Calu3 (cell line): Measurements from ENCODE around the gene MINDY4B. TPM values are rescaled to one million over a fixed set of nuclear protein-coding genes. Genes with fewer than 3 reads are reported as not detected.

Experiments used
- BruUV-seq: library from RNA; stranded (reverse); fragments of 400-500 nt; replicated peaks from 2 replicates; lab custom pipeline; 2021; lab: Mats Ljungman, UMichigan
- CTCF ChIA-PET: fragments of 300-600 bp; sonication (Branson Sonifier 250); formaldehyde crosslinking; loops from one replicate; lab custom pipeline; 2022; ENCODE audit warnings: antibody characterized with exemption; lab: Charles Lee
- DNase-seq: peaks from one replicate; pipeline ENCODE4 v3.0.0; 2022
- H3K27ac Mint-ChIP-seq: one replicate; pipeline ENCODE4 v1.8.0; 2022; ENCODE audit warnings: mixed read lengths; ENCODE audit not compliant: unreplicated experiment
- H3K27me3 Mint-ChIP-seq: one replicate; pipeline ENCODE4 v1.8.0; 2022; ENCODE audit warnings: mixed read lengths; ENCODE audit not compliant: unreplicated experiment
- H3K36me3 Mint-ChIP-seq: one replicate; pipeline ENCODE4 v1.8.0; 2022; ENCODE audit warnings: mild to moderate bottlenecking, moderate library complexity, mixed read lengths; ENCODE audit not compliant: insufficient read depth, unreplicated experiment
- H3K4me1 Mint-ChIP-seq: one replicate; pipeline ENCODE4 v1.8.0; 2022; ENCODE audit warnings: mild to moderate bottlenecking, low read depth, mixed read lengths; ENCODE audit not compliant: unreplicated experiment
- H3K4me3 Mint-ChIP-seq: one replicate; pipeline ENCODE4 v1.8.0; 2022; ENCODE audit warnings: mild to moderate bottlenecking, low read depth, moderate library complexity, mixed read lengths; ENCODE audit not compliant: unreplicated experiment
- H3K9me3 Mint-ChIP-seq: one replicate; pipeline ENCODE4 v1.8.0; 2022; ENCODE audit warnings: low read depth, mixed read lengths; ENCODE audit not compliant: unreplicated experiment
- intact Hi-C: fragments of 100-400 bp; cut with micrococcal nuclease; formaldehyde crosslinking; loops from one replicate; pipeline ENCODE4 v1.10.0; 2022; ENCODE audit not compliant: unreplicated experiment
- total RNA-seq: library from RNA; stranded (reverse); gene quantifications from 2 replicates; pipeline ENCODE4 v1.2.3, GENCODE V29; 2022
- TF ChIP-seq, protein P1 (sequence below): fragments of 200-600 bp; IDR thresholded peaks from one replicate; pipeline ENCODE4 v1.8.0; 2022; ENCODE audit warnings: antibody characterized with exemption; ENCODE audit not compliant: unreplicated experiment

Gene MINDY4B
- total RNA-seq, 1 experiment from 2014 or later, result not detected

DNA sequence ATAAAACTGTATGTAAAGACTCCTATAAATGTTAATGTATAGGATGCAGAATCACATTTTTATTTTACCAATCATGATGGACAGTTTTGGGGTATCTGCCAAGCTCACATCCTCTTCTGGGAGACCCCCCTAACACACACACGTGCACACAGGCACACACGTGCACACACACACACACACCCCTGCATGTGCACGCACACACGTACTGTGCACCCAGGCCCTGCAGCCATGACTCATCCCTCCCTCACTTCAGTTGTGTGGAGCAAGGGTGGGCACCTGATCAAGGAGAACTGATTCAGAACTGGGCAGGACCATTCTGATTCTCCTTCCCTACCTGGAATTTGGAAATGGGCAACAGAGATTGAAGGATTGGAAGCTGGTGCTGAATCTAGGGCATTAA is 16.0 kb upstream of the MINDY4B start:
- Mint-ChIP-seq H3K36me3 (no peaks in the 10 kb centered on the region), H3K9me3 (no peaks in the 10 kb centered on the region), H3K27ac (no peak overlapping the region), H3K4me3 (no peak overlapping the region), H3K4me1 (no peaks in the 10 kb centered on the region), H3K27me3 (peaks cover 91% of the 10 kb centered on the region)
- CTCF ChIA-PET, result no interaction called here
- no peak for DNase-seq
- TF ChIP-seq, protein P1, sequence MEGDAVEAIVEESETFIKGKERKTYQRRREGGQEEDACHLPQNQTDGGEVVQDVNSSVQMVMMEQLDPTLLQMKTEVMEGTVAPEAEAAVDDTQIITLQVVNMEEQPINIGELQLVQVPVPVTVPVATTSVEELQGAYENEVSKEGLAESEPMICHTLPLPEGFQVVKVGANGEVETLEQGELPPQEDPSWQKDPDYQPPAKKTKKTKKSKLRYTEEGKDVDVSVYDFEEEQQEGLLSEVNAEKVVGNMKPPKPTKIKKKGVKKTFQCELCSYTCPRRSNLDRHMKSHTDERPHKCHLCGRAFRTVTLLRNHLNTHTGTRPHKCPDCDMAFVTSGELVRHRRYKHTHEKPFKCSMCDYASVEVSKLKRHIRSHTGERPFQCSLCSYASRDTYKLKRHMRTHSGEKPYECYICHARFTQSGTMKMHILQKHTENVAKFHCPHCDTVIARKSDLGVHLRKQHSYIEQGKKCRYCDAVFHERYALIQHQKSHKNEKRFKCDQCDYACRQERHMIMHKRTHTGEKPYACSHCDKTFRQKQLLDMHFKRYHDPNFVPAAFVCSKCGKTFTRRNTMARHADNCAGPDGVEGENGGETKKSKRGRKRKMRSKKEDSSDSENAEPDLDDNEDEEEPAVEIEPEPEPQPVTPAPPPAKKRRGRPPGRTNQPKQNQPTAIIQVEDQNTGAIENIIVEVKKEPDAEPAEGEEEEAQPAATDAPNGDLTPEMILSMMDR, result no peak
- intact Hi-C loops, result no loop called here
- BruUV-seq, result no TSS peak

DNA sequence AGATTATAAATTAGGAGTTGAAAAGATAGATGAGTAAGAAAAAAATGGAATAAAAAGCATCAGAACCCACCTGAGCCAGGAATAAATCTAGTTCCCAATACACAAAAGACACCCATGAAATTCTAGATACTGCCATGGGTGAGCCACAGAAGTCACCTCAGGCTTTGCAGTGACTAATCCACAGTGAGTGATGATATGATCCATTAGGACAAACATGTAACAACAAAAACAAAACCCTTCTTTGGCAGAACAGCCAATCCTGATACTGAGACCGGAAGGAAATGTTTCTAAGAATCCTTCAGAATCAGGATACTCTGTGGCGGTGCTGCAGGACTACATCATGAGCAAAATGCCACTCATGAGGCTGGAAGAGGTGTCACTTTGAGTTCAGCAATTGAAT is 15.0 kb upstream of the MINDY4B start:
- intact Hi-C loops, result no loop called here
- H3K27me3 Mint-ChIP-seq, result peaks cover 90% of the 10 kb centered on the region
- BruUV-seq, result no TSS peak
- no peak overlapping the region for H3K4me3 Mint-ChIP-seq
- H3K4me1 Mint-ChIP-seq, result no peaks in the 10 kb centered on the region
- no peak overlapping the region for H3K27ac Mint-ChIP-seq
- DNase-seq, result no peak
- TF ChIP-seq, protein P1, result no peak
- H3K9me3 Mint-ChIP-seq, result no peaks in the 10 kb centered on the region
- CTCF ChIA-PET, result no interaction called here
- no peaks in the 10 kb centered on the region for H3K36me3 Mint-ChIP-seq

DNA sequence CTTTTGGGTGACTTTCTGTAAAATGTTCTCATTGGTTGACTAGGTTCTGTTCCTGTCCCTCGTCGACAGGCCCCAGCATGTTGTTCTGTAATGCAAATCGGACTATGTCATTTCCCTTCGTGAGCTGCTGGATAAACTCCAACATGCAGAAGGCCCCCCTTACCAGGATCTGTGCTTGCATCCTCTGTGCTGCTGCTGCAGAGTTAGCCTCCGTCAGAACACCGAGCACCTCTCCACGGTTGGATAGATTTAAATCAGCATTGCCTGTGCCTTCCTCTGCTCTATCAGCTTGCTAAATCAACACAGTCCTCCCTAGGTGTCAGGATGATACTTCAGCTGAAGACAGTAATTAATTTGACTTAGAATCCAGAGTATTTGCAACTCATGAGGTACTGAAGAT is 12.7 kb upstream of the MINDY4B start:
- Mint-ChIP-seq H3K4me3 (no peak overlapping the region), H3K4me1 (no peaks in the 10 kb centered on the region), H3K27ac (no peak overlapping the region), H3K9me3 (no peaks in the 10 kb centered on the region), H3K36me3 (no peaks in the 10 kb centered on the region), H3K27me3 (peaks cover 76% of the 10 kb centered on the region)
- no peak for DNase-seq
- TF ChIP-seq, protein P1, result no peak
- no TSS peak for BruUV-seq
- intact Hi-C loops, result no loop called here
- CTCF ChIA-PET, result no interaction called here

DNA sequence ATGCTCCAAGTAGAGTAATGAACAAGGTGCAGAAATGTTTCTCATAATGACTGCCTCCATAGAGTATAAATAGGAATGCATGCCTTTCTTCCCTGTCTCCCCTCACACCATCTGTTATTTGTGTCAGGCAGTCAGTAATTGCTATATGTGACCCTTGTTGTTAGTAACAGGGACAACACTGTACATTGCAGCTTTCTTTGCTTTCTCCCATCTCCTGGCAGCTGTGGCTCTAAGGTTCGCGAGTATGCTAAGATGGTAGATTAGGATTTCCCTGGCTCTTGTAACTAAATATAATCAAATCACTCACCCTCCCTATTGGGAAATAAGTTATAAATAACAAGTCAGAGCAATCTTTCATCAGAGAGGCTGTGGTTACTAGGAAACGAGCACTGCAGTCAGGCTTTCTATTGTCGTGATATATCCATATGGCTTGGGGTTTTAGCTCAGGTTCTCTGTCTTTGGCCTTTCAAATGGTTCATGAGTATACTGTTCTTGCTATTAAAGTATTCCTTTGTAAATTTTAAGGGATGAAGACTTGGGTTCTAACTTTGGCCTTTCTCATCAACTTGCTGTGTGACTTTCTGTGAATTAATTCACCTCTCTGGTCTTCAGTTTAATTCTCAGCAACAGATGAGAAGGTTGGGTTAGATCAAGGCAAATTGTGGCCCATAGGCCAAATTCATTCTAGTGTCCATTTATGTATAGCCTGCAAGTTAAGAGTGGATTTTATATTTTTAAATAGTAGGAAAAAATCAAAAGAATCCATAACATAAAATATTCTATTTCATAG is 8.1 kb upstream of the MINDY4B start:
- peaks cover 79% of the 10 kb centered on the region for H3K27me3 Mint-ChIP-seq
- no TSS peak for BruUV-seq

More for the DNA sequence above, 8.1 kb upstream of the MINDY4B start:
- H3K27ac Mint-ChIP-seq, result no peak overlapping the region
- DNase-seq, result no peak
- CTCF ChIA-PET, result interaction anchor here (0.8 kb wide), 1 partner anchor 829 kb away, joined by 7 read pairs; no protein-coding TSS in a partner anchor
- H3K9me3 Mint-ChIP-seq, result no peaks in the 10 kb centered on the region
- TF ChIP-seq, protein P1, result no peak
- H3K4me3 Mint-ChIP-seq, result no peak overlapping the region
- intact Hi-C loops, result no loop called here
- no peaks in the 10 kb centered on the region for H3K36me3 Mint-ChIP-seq
- H3K4me1 Mint-ChIP-seq, result no peaks in the 10 kb centered on the region
